Heart left ventricle (tissue), 13 donors: ENCODE measurements around the gene FAN1.

Source experiments
- POLR2A ChIP-seq, 2 donors: fragments of 450-650 bp; IDR thresholded peaks; one replicate each; pipeline ENCODE4 v1.6.1; 2017; ENCODE audit warnings: antibody characterized with exemption in 2 of 2, mild to moderate bottlenecking in 2 of 2, moderate library complexity in 2 of 2
- TF ChIP-seq, protein P1 (sequence below), 12 donors: fragments of 200-600 bp; sonication (generic) in 4 of 12; IDR thresholded peaks; one replicate each; pipeline versions ENCODE4 v1.5.0 to v1.8.0; 2018 to 2022; ENCODE audit warnings: antibody characterized with exemption in 12 of 12, mild to moderate bottlenecking in 5 of 12
- donor health status: ischemic (EF 13 %, LVEDD 7.1; RV severe dilation, severe dysfunction).
- donor health status: DM: no; HTN: yes; CAD: no.
- donor health status: DM: no; HTN: no; CAD: no.
- donor health status: ischemic (EF 25% LVEDD 6.9; RV normal size, moderate dysfunction).
- donor health status: ischemic (EF 25% LVEDD 5.7; RV mildly dilated, moderate dysfunction).
- donor health status: ischemic (EF 35%, LVEDD 5.7; RV mildly dilated, moderate dysfunction).
- donor health status: nonischemic (EF 11% LVEDD 7.7; RV severe dilation, severe dysfunction).
- donor health status: DM: yes; HTN: yes; CAD: no.
- donor health status: PGD.
- donor health status: ischemic (EF 29% LVEDD 5.4; RV normal size, mild dysfunction).
- donor health status: nonischemic (EF 23%, LVEDD 6.1; RV moderate dilation, normal function).

DNA sequence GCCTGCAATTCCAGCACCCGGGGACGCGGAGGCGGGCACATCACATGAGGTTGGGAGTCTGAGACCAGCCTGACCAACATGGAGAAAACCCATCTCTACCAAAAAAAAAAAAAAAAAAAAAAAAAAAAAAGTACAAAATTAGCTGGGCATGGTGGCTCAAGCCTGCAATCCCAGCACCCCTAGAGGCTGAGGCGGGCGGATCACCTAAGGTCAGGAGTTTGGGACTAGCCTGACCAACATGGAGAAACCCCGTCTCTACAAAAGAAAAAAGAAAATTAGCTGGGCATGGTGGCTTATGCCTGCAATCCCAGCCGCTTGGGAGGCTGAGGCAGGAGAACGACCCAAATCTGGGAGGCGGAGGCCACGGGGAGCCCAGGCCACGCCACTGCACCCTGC, 7.5 kb upstream of the FAN1 start:
- TF ChIP-seq, protein P1, sequence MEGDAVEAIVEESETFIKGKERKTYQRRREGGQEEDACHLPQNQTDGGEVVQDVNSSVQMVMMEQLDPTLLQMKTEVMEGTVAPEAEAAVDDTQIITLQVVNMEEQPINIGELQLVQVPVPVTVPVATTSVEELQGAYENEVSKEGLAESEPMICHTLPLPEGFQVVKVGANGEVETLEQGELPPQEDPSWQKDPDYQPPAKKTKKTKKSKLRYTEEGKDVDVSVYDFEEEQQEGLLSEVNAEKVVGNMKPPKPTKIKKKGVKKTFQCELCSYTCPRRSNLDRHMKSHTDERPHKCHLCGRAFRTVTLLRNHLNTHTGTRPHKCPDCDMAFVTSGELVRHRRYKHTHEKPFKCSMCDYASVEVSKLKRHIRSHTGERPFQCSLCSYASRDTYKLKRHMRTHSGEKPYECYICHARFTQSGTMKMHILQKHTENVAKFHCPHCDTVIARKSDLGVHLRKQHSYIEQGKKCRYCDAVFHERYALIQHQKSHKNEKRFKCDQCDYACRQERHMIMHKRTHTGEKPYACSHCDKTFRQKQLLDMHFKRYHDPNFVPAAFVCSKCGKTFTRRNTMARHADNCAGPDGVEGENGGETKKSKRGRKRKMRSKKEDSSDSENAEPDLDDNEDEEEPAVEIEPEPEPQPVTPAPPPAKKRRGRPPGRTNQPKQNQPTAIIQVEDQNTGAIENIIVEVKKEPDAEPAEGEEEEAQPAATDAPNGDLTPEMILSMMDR (IDR thresholded peaks at IDR 0.05): no peak
- no peak for TF ChIP-seq POLR2A (IDR thresholded peaks at IDR 0.05)
